SK-N-SH treated with all-trans-retinoic acid at 6 μM for 48 hours (cell line): Measurements from ENCODE around the gene CRHR1.

ENCODE experiments used
- ARNTL ChIP-seq: fragments of 450-650 bp; formaldehyde crosslinking; IDR thresholded peaks from 2 replicates; pipeline ENCODE4 v1.5.0; 2020; ENCODE audit warnings: low read depth, mild to moderate bottlenecking, moderate library complexity, borderline replicate concordance
- ISL1 ChIP-seq: fragments of 250-450 bp; sonication (Bioruptor Pico); IDR thresholded peaks from 2 replicates; pipeline ENCODE4 v2.1.2; 2022; ENCODE audit warnings: mild to moderate bottlenecking, moderate library complexity
- RARB ChIP-seq: fragments of 250-450 bp; sonication (Bioruptor Pico); IDR thresholded peaks from 2 replicates; pipeline ENCODE4 v1.8.0; 2021; ENCODE audit warnings: mild to moderate bottlenecking, moderate library complexity
- TOX ChIP-seq: fragments of 250-450 bp; sonication (Bioruptor Pico); IDR thresholded peaks from 2 replicates; pipeline ENCODE4 v1.8.0; 2021; ENCODE audit warnings: mild to moderate bottlenecking, moderate library complexity, borderline replicate concordance
- ZNF565 ChIP-seq: fragments of 450-650 bp; formaldehyde crosslinking; conservative IDR thresholded peaks from 2 replicates; pipeline ENCODE4 v1.5.0; 2020; ENCODE audit warnings: low read depth, mild to moderate bottlenecking, moderate library complexity
- ZNF8 ChIP-seq: fragments of 450-650 bp; formaldehyde crosslinking; IDR thresholded peaks from 2 replicates; pipeline ENCODE4 v1.5.0; 2020; ENCODE audit warnings: mild to moderate bottlenecking, moderate library complexity
- TF ChIP-seq, protein P1 (sequence below): fragments of 250-450 bp; sonication (Bioruptor Pico); IDR thresholded peaks from 2 replicates; pipeline ENCODE4 v1.5.1; 2021; ENCODE audit warnings: mild to moderate bottlenecking, moderate library complexity

- TF ChIP-seq ISL1 (CRISPR knock-in tag) (no peak), TOX (CRISPR knock-in tag) (no peak), RARB (CRISPR knock-in tag) (no peak), ZNF8 (CRISPR knock-in tag) (no peak), ARNTL (CRISPR knock-in tag) (no peak), ZNF565 (CRISPR knock-in tag) (no peak)
- TF ChIP-seq, protein P1, sequence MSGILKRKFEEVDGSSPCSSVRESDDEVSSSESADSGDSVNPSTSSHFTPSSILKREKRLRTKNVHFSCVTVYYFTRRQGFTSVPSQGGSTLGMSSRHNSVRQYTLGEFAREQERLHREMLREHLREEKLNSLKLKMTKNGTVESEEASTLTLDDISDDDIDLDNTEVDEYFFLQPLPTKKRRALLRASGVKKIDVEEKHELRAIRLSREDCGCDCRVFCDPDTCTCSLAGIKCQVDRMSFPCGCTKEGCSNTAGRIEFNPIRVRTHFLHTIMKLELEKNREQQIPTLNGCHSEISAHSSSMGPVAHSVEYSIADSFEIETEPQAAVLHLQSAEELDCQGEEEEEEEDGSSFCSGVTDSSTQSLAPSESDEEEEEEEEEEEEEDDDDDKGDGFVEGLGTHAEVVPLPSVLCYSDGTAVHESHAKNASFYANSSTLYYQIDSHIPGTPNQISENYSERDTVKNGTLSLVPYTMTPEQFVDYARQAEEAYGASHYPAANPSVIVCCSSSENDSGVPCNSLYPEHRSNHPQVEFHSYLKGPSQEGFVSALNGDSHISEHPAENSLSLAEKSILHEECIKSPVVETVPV (CRISPR knock-in tag), result no peak
These were observed 19.6 kb upstream of the CRHR1 start for GRCh38 chr17:45764479-45764878.
